WTC11 (cell line): ENCODE results near the gene PGBD1.

Source experiments
- ARID4B ChIP-seq: sonication (generic); formaldehyde crosslinking; IDR thresholded peaks from 2 replicates; pipeline ENCODE4 v1.8.0; 2023; ENCODE audit warnings: missing genetic modification reagents, mild to moderate bottlenecking, borderline replicate concordance
- CTCF ChIP-seq: fragments of 200-600 bp; IDR thresholded peaks from 2 replicates; pipeline ENCODE4 v1.8.0; 2022; ENCODE audit warnings: antibody characterized with exemption
- E2F1 ChIP-seq: sonication (generic); formaldehyde crosslinking; IDR thresholded peaks from 2 replicates; pipeline ENCODE4 v1.8.0; 2022; ENCODE audit warnings: mild to moderate bottlenecking, missing genetic modification reagents
- FOXJ3 ChIP-seq: sonication (generic); formaldehyde crosslinking; IDR thresholded peaks from 2 replicates; pipeline ENCODE4 v1.9.0; 2021; ENCODE audit warnings: missing genetic modification reagents, mild to moderate bottlenecking, borderline replicate concordance
- FOXK1 ChIP-seq: sonication (generic); formaldehyde crosslinking; IDR thresholded peaks from 2 replicates; pipeline ENCODE4 v1.8.0; 2022; ENCODE audit warnings: mild to moderate bottlenecking, moderate library complexity, missing genetic modification reagents
- IRF1 ChIP-seq: sonication (generic); formaldehyde crosslinking; IDR thresholded peaks from 2 replicates; pipeline ENCODE4 v1.8.0; 2023; ENCODE audit warnings: missing genetic modification reagents
- MAX ChIP-seq: sonication (generic); formaldehyde crosslinking; IDR thresholded peaks from 2 replicates; pipeline ENCODE4 v1.8.0; 2022; ENCODE audit warnings: mild to moderate bottlenecking, missing genetic modification reagents
- ZBTB43 ChIP-seq: sonication (generic); formaldehyde crosslinking; IDR thresholded peaks from 2 replicates; pipeline ENCODE4 v1.8.1; 2023; ENCODE audit warnings: mild to moderate bottlenecking, missing genetic modification reagents
- ZNF138 ChIP-seq: sonication (generic); formaldehyde crosslinking; conservative IDR thresholded peaks from 2 replicates; pipeline ENCODE4 v1.8.1; 2022; ENCODE audit warnings: mild to moderate bottlenecking, moderate library complexity, missing genetic modification reagents
- ZNF232 ChIP-seq: sonication (generic); formaldehyde crosslinking; IDR thresholded peaks from 2 replicates; pipeline ENCODE4 v1.8.0; 2022; ENCODE audit warnings: mild to moderate bottlenecking, missing genetic modification reagents

- TF ChIP-seq CTCF (no peak), ARID4B (CRISPR knock-in tag) (no peak), ZNF138 (CRISPR knock-in tag) (no peak), IRF1 (no peak), FOXJ3 (CRISPR knock-in tag) (no peak), E2F1 (CRISPR knock-in tag) (no peak), ZBTB43 (CRISPR knock-in tag) (no peak), ZNF232 (CRISPR knock-in tag) (no peak), MAX (no peak), FOXK1 (CRISPR knock-in tag) (no peak)
Observed at GRCh38 chr6:28232785-28233184, 48.6 kb upstream of the PGBD1 start.
